SIG-M5 (cell line): ENCODE data around the gene CYP4Z1.
"Not testable (repeated sequence)": the region's sequence is repeated elsewhere in the genome, so short reads cannot be mapped to it uniquely, and the experiment has no call there.

Experiments used
- DNase-seq: peaks from one replicate; lab custom pipeline; 2025; lab: John Stamatoyannopoulos, UW

The CYP4Z1 gene

DNA sequence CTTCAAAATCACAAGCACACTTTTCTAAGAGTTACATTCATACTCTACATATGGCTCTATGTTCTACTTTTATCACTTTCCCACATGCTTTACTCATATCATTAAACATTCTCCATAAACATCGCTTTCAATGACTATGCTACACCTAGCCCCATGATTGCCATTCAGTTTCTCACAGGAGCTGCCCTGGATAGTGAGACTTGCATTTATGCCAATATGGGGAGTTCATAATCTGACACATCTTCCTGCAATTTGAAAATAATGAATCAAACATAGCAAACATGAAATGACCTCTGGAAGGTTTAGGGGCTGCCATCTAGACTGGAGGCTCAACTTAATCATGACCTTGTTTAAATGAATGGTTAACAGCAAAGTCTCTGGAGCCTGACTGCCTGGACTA is 61.2 kb downstream of the CYP4Z1 start:
- no peak for DNase-seq

- DNase-seq, result not testable (repeated sequence)
These were observed 61.8 kb downstream of the CYP4Z1 start for GRCh38 chr1:47128854-47129253.

DNA sequence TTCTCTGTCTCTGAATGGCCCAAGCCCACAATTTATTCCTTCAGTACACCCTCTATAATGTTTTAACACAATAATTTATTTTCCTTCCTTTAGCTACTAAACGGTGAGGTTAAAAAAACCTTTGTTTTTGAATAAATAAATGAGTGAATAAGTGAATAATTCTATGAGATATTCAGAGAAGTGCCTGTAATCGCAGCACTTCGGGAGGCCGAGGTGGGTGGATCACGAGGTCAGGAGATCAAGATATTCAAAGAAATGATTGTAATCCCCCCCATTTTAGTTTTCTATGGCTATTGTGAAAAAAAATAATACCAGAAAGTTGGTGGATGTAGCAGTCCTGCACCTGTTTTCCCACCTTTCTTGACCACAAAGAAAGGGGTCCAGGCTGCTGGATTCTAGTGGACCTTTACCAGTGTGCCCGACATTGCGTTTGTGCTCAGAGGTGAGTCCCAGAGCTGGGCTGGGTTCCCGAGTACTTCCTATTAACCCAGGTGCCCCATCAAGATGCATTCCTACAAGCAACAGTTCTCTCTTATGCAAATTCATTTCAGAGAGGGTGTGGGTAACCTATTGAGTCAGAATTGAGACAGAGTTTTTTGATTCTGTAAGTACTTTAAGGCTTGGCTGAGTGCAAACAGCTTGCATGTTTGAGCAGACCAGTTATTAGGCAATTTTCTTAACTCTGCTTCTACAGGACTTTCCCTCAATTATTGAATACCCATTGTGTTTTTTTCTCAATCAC is 62.6 kb downstream of the CYP4Z1 start:
- not testable (repeated sequence) for DNase-seq

DNA sequence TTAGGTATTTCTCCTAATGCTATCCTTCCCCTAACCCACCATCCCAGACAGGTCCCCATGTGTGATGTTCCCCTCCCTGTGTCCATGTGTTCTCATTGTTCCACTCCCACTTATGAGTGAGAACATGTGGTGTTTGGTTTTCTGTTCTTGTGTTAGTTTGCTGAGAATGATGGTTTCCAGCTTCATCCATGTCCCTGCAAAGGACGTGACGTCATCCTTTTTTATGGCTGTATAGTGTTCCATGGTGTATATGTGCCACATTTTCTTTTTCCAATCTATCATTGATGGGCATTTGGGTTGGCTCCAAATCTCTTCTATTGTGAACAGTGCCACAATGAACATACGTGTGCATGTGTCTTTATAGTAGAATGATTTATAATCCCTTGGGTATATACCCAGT is 65.6 kb downstream of the CYP4Z1 start:
- DNase-seq, result not testable (repeated sequence)

DNA sequence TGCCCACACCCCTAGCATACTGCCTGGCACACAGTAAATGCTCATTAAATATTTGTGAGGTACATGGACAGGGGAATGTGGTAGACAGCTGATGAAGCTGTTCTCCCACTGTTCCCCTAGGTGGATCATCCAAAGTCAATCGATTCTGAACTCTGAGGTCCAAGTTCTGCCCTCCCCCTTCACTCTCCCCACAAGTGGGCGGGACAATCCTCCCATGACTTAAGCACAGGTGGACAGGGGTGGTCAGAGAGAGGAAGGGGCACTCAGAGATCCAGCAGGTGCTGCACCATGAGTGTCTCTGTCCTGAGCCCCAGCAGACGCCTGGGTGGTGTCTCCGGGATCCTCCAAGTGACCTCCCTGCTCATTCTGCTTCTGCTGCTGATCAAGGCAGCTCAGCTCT is 70.2 kb downstream of the CYP4Z1 start, which contains the start of gene CYP4A22:
CYP4A22 (plus strand) TSS at position 244 of the 400 bp plus-strand sequence; CDS start at position 289, 45 bp downstream.
- DNase-seq, result no peak

- DNase-seq, result no peak
These were observed 71.0 kb downstream of the CYP4Z1 start for GRCh38 chr1:47137925-47138615.

DNA sequence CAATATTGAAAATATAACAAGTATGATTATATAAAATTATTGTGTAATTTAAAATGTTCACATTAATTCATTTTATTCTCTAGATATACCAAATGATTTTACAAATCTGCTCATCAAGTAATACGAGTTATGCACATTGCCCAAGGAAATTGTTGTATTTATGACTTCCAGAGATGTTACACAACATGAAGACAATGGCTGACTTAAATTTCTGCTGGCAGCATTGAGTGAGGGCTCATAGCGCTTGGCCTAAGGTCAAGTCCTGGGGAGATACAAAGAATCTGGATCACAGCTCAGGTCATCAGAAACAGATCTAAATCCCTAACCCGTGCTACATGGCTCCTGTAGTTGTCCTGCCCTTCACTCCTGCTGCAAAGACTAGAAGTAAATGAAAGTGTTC is 73.3 kb downstream of the CYP4Z1 start:
- not testable (repeated sequence) for DNase-seq

DNA sequence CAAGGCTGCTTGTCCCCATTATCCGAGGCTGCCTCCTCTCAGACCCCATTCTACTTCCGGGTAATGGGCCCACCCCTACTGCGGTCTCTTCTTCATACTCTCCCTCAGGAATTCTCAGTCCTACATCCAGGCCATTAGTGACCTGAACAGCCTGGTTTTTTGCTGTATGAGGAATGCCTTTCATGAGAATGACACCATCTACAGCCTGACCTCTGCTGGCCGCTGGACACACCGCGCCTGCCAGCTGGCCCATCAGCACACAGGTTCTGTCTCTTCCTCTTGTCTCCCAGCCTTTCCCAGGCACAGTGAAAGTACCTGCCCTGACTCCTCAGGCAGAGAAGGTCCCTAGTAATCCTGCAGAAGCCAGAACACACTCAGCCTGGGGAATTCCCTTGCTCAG is 76.6 kb downstream of the CYP4Z1 start:
- not testable (repeated sequence) for DNase-seq

- DNase-seq, result not testable (repeated sequence)
These were observed 79.5 kb downstream of the CYP4Z1 start for GRCh38 chr1:47146495-47146894.

- no peak for DNase-seq
These were observed 80.2 kb downstream of the CYP4Z1 start for GRCh38 chr1:47147047-47147785.

DNA sequence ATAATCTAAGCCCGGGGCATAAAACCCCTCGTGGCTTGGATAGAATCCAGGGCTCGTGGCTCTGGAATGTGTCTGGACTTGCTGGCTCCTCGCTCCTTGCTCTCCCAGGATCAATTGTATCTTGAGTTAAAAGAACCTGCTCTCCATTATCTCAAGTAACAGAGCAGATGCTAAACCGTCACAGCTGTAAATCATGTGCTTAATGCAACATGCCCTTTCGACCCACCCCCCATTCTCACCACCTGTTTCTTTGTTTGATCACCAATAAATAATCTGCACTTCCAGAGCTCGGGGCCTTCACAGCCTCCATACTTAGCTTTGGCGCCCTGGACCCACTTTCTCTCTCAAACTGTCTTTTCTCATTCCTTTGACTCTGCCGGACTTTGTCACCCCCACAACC is 82.1 kb downstream of the CYP4Z1 start:
- DNase-seq, result not testable (repeated sequence)

DNA sequence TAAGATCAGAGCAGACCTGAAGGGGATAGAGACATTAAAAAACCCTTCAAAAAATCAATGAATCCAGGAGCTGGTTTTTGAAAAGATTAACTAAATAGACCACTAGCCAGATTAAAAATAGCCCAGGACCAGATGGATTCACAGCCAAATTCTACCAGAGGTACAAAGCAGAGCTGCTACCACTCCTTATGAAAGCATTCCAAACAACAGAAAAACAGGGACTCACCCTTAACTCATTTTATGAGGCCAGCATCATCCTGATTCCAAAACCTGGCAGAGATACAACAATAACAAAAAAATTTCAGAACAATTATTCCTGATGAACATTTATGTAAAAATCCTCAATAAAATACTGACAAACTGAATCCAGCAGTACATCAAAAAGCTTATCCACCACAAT is 89.4 kb downstream of the CYP4Z1 start:
- not testable (repeated sequence) for DNase-seq

DNA sequence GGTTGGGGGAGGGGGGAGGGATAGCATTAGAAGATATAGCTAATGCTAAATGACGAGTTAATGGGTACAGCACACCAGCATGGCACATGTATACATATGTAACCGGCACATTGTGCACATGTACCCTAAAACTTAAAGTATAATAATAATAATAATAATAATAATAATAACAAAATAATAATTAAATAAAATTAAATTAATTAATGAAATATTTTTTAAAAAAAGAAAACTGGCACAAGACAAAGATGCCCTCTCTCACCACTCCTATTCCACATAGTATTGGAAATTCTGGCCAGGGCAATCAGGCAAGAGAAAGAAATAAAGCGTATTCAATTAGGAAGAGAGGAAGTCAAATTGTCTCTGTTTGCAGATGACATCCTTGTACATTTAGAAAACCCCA is 90.9 kb downstream of the CYP4Z1 start:
- DNase-seq, result not testable (repeated sequence)

GRCh38 chr1:47160716-47161115 is 93.7 kb downstream of the CYP4Z1 start:
- no peak for DNase-seq

GRCh38 chr1:47161298-47162040 is 94.4 kb downstream of the CYP4Z1 start:
- DNase-seq, result no peak

DNA sequence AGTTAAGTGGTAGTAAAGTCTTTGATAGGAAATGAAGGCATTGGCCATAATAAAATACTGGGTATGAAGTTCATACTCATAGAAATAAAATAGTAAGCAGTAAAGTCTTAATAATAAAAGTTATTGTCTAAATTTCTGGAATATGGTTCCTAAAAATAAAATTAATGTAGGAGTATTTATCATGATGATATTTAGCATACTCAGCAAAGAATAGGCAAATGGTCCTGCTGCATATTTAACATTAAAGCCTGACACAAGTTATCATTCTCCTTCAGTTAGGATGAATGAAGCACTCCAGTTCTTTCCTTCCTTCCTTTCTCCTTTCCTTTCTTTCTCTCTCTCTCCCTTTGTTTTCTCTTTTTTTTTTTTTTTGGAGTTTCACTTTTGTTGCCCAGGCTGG is 97.5 kb downstream of the CYP4Z1 start:
- no peak for DNase-seq
